ENCODE results near the gene GALNT14. TPM values are rescaled to one million over a fixed set of nuclear protein-coding genes. Genes with fewer than 3 reads are reported as not detected.

The GALNT14 gene
- total RNA-seq, 1 donor from 2014 or later = 0.83 TPM

GRCh38 chr2:31127931-31128330 lies 10.3 kb downstream of the GALNT14 start:
- Histone ChIP-seq H3K36me3 (no peaks in the 10 kb centered on the region), H3K9me3 (no peaks in the 10 kb centered on the region), H3K4me1 (no peaks in the 10 kb centered on the region), H3K27ac (no peak overlapping the region), H3K4me3 (no peak overlapping the region), H3K27me3 (ENCODE audit: low read depth) (no peaks in the 10 kb centered on the region)
- intact Hi-C loops (cut with DNase I) = no loop called here
- no peak for DNase-seq
- no peak for TF ChIP-seq CTCF (IDR thresholded peaks at IDR 0.05)
- no peak for ATAC-seq

DNA sequence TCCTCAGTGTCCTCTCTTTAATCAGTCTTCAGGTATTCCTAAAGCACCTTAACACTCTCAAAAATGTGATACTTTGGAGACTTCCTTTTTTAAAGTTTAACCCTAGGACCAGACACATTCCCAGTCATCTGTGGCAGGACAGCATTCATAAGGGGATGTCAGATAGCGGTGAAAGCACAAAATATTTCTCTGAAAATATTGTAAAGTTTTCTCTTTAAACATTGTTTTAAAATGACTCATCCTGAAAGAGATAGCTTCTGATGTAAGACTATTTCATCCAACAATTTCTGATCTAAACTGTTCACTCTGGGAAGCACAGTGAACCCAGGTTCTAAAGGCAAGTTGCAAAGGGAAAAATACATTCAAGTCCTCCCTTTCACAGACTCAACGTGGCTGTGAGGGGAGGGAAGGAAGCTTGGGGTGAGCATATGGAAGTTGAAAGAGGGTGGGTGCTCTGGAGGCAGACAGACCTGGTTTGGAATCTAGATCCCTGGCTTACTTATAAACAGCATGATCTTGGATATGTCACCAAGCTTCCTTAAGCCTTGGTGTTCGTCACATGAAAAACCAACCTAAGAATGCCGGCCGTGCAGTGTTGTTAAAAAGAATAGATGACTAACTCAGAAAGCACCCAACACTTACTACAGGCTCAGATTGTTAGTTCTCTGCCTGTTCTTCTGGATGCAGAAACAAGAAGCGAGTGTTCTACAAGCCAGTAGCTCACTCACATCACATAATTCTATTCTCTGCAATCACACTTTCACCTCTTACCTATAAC lies 12.1 kb downstream of the GALNT14 start:
- H3K4me1 ChIP-seq = no peaks in the 10 kb centered on the region
- ATAC-seq (no peak), DNase-seq (no peak)
- TF ChIP-seq CTCF (IDR thresholded peaks at IDR 0.05) = no peak
- intact Hi-C loops (cut with DNase I) = no loop called here
- no peak overlapping the region for H3K4me3 ChIP-seq
- no peaks in the 10 kb centered on the region for H3K27me3 ChIP-seq (ENCODE audit: low read depth)
- H3K27ac ChIP-seq = no peak overlapping the region
- H3K36me3 ChIP-seq = no peaks in the 10 kb centered on the region
- H3K9me3 ChIP-seq = no peaks in the 10 kb centered on the region

DNA sequence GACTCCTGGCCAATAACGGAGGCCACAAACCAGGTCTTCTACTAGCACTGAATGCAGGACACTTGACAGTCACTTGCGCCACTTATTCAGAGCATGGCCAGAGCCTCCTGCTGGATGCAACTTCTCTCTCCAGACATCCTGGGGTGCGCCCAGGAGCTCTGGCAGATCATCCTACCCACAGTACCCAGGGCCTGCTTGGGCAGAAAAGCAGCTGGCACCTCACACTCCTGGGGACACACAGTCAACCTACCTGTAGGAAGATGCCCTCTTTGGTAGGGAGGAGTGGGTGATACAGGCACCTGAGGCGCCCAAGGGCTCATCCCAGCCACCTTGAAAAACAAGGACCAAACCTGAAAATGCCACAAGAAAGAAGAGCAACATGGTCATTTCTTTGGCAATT lies 13.3 kb downstream of the GALNT14 start:
- DNase-seq = no peak

GRCh38 chr2:31122133-31122532 lies 16.1 kb downstream of the GALNT14 start:
- no peak for TF ChIP-seq CTCF (IDR thresholded peaks at IDR 0.05)
- Histone ChIP-seq H3K36me3 (no peaks in the 10 kb centered on the region), H3K27me3 (ENCODE audit: low read depth) (no peaks in the 10 kb centered on the region), H3K4me3 (no peak overlapping the region), H3K4me1 (no peaks in the 10 kb centered on the region), H3K9me3 (no peaks in the 10 kb centered on the region), H3K27ac (no peak overlapping the region)
- DNase-seq (no peak), ATAC-seq (no peak)
- intact Hi-C loops (cut with DNase I) = no loop called here

More for the DNA sequence above, 13.3 kb downstream of the GALNT14 start:
- H3K27me3 ChIP-seq (ENCODE audit: low read depth) = no peaks in the 10 kb centered on the region
- no peak for TF ChIP-seq CTCF (IDR thresholded peaks at IDR 0.05)
- H3K27ac ChIP-seq = no peak overlapping the region
- no peaks in the 10 kb centered on the region for H3K36me3 ChIP-seq
- ATAC-seq = no peak
- no peaks in the 10 kb centered on the region for H3K9me3 ChIP-seq
- no peaks in the 10 kb centered on the region for H3K4me1 ChIP-seq
- no peak overlapping the region for H3K4me3 ChIP-seq
- intact Hi-C loops (cut with DNase I) = no loop called here

DNA sequence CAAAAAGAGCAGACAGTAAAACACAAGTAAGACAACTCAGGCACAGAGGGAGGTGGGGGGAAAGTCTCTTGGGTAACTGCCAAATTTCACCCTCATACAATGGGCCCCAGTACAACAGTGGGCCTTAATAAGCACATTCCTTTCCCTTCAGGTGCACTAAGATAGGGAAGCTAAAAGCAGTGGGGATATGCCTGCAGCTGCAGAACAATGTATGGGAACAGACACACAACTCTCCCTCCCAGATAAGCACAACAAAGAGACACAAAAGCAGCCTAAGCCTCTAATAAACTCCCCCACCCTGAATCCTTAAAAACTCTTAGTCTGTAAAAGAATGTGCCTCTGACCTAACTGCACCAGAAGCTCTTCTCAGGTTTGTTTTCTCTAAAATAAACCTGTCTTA lies 24.5 kb downstream of the GALNT14 start:
- Histone ChIP-seq H3K27ac (no peak overlapping the region), H3K27me3 (ENCODE audit: low read depth) (no peaks in the 10 kb centered on the region), H3K4me1 (no peaks in the 10 kb centered on the region), H3K4me3 (no peak overlapping the region), H3K9me3 (no peaks in the 10 kb centered on the region), H3K36me3 (no peaks in the 10 kb centered on the region)
- no peak for TF ChIP-seq CTCF (IDR thresholded peaks at IDR 0.05)
- ATAC-seq (no peak), DNase-seq (no peak)
- intact Hi-C loops (cut with DNase I) = no loop called here
